PC-3 (cell line): ENCODE data around the gene UBQLN4.

ENCODE experiments used
- CTCF ChIP-seq: fragments of 300-600 bp; sonication (generic); conservative IDR thresholded peaks from 2 replicates; pipeline ENCODE4 v1.5.1; 2017; ENCODE audit warnings: antibody characterized with exemption, low read depth, mild to moderate bottlenecking, low read length
- EZH2 ChIP-seq: fragments of 300-600 bp; sonication (generic); IDR thresholded peaks from one replicate; pipeline ENCODE4 v1.6.1; 2017; ENCODE audit warnings: antibody characterized with exemption, mild to moderate bottlenecking, low read length; ENCODE audit not compliant: unreplicated experiment
- EZH2phosphoT487 ChIP-seq: fragments of 300-600 bp; sonication (generic); IDR thresholded peaks from 2 replicates; pipeline ENCODE4 v1.6.1; 2018; ENCODE audit warnings: mild to moderate bottlenecking, antibody characterized with exemption, low read length, borderline replicate concordance

GRCh38 chr1:156021093-156021428, 32.5 kb downstream of the UBQLN4 start:
- TF ChIP-seq CTCF = no peak
- no peak for TF ChIP-seq EZH2
- no peak for TF ChIP-seq EZH2phosphoT487
